HG03342 (cell line): ENCODE measurements around the gene GBX2.

ENCODE experiments used
- ATAC-seq: cut with Tn5 transposase; IDR thresholded peaks from one replicate; pipeline ENCODE4 v1.9.1; 2021; ENCODE audit warnings: mild to moderate bottlenecking, moderate library complexity; ENCODE audit not compliant: unreplicated experiment

GBX2 gene

DNA sequence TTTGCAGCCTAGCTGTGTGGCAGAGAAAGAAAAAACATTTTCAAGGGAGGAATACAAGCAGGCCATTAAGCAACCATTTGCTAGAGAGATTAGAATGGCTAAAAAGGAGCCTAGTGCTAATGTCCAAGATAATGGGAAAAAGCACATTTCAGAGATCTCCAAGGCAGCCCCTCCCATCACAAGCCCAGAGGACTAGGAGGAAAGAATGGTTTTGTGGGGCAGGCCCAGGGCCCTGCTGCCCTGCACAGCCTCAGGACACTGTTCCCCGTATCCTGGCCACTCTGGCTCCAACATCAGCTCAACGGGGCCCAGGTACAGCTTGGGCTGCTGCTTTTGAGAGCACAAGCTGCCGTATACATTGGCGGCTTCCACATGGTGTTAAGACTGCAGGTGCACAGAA, 16.5 kb upstream of the GBX2 start:
- no peak for ATAC-seq

- no peak for ATAC-seq
These were observed 12.8 kb upstream of the GBX2 start for GRCh38 chr2:236180831-236181453.

GRCh38 chr2:236180076-236180816, 12.1 kb upstream of the GBX2 start:
- ATAC-seq = no peak

- no peak for ATAC-seq
These were observed 11.3 kb upstream of the GBX2 start for GRCh38 chr2:236179236-236180075.

DNA sequence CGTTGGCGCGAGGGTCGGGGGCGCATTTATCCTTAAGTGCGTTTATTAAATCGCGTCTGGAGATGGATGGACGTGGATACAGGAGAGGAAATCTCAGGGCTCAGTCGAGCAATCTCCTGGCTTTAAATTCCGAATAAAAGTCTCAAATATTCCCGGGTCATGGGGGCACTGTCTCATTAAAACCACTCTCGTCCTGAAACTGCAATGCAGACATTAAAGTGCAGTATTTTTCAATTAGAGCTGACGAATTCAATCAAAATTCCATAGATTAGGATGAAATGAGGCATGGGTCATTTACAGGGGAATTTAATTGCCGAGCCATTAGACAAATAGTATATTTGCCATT, 10.7 kb upstream of the GBX2 start:
- ATAC-seq = no peak

GRCh38 chr2:236177967-236178889, 10.0 kb upstream of the GBX2 start:
- no peak for ATAC-seq

- ATAC-seq = no peak
These were observed 9.4 kb upstream of the GBX2 start for GRCh38 chr2:236177604-236177966.

DNA sequence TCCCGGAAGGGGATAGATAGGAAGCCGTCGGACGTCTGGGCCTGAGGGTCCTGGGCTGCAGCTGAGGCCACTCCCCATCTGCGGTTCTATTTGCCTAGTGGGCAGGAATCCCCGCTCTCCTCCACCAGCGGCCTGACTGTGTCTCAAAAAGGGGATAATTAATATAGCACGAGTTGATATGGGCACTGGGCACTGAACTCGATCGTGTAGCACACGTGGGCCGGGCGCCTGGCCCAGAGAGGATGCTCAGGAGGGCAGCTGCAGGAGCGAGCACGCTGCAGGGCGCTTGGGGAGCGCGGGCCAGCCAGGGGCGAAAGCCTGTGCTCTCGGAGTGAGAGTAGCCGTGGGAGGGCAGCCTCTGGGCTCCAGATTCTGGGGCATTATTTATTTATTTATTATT, 8.8 kb upstream of the GBX2 start:
- ATAC-seq = no peak

GRCh38 chr2:236176417-236176816, 8.2 kb upstream of the GBX2 start:
- no peak for ATAC-seq

DNA sequence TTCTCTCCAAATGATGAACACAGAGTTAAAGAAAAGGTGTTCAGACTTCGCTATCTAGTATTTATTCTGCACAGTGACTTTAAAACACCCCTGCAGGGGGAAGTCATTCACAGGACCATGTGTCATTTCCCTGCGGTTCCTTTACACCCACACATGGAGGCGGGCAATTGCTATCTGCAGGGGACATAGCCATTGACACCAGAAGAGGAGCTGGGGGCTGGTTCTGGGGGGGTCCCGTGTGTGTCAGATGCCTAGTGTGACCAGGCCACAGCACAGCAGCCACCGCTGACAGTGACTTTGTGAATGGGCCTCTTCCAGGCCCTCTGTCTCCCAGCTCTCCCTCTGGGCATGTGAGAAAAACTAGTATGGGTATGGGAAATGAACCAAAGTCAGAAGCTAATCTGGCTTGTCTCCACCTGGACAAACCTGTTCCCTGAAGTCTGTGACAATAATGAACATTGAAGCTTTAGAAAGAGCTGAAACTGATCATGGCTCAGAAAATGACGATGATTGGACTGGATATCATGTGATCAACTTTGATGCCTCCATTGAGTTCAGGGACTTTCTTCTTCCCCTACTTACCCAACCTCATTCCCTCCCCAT, 7.5 kb upstream of the GBX2 start:
- ATAC-seq = no peak

DNA sequence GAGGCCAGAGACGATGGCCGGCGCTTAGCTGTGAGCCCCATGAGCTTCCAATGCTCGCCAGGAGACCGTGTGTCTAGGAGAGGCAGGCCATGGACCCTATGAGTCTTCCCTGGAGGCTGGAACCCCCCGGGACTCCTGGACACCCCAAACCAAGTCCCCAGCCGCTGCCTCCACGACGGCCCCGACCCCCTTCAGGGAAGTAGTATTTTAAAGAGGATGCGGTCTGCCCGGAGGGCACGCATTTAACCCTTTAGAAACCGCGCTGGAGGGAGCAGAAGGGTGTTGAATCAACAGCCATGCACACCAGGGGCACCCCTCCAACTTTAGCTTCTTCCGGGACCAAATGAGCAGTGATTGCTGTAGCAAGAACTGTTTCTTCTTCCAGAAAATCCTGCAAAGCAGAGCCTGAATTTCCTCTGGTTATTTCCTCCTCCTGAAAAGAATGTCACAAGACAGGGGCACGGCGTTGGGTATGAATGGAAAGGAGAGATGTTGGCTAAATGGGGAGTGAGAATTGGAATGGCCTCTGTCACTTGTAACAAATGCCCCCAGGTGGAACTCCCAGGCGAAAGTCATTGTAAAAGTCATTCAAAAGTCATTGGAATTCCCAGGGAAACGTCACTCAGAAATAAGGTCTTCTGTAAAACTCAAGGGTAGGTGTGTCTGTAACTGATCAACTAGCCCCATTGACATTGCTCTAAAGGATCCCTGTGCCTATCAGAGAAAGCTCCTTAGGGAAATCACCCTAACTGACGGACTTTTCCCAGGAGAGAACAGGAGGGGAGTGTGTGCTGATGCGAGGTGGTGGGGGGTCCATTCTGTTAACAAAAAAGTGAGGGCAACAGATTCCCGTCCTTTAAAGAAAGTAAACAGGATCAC, 5.8 kb upstream of the GBX2 start:
- ATAC-seq = no peak

- no peak for ATAC-seq
These were observed 5.0 kb upstream of the GBX2 start for GRCh38 chr2:236173036-236173728.

- ATAC-seq = no peak
These were observed 4.3 kb upstream of the GBX2 start for GRCh38 chr2:236172255-236173035.

- ATAC-seq = no peak
These were observed 3.6 kb upstream of the GBX2 start for GRCh38 chr2:236171680-236172254.

- no peak for ATAC-seq
These were observed 3.0 kb upstream of the GBX2 start for GRCh38 chr2:236171181-236171679.

- ATAC-seq = no peak
These were observed 2.5 kb upstream of the GBX2 start for GRCh38 chr2:236170590-236171165.
